Skeletal muscle tissue (tissue), 4 donors: ENCODE data around the gene ZNF814. TPM values are rescaled to one million over a fixed set of nuclear protein-coding genes. Genes with fewer than 3 reads are reported as not detected.
"Not testable (repeated sequence)": the region's sequence is repeated elsewhere in the genome, so short reads cannot be mapped to it uniquely, and the experiment has no call there.

ENCODE experiments used
- H3K27ac ChIP-seq: one replicate; pipeline ENCODE4 v1.7.0; 2013; ENCODE audit warnings: mild to moderate bottlenecking, low read depth, low read length, inconsistent platforms
- H3K27me3 ChIP-seq, 3 donors: one replicate each; pipeline ENCODE4 v1.7.0; 2013; ENCODE audit warnings: low read length in 3 of 3; ENCODE audit not compliant: control insufficient read depth in 3 of 3, insufficient read depth in 3 of 3
- H3K36me3 ChIP-seq, 3 donors: one replicate each; pipeline ENCODE4 v1.7.0; 2013; ENCODE audit warnings: low read length in 3 of 3; ENCODE audit not compliant: control insufficient read depth in 3 of 3, insufficient read depth in 3 of 3
- H3K4me1 ChIP-seq, 3 donors: one replicate each; pipeline ENCODE4 v1.7.0; 2013; ENCODE audit warnings: low read length in 3 of 3, mild to moderate bottlenecking in 3 of 3; ENCODE audit not compliant: control insufficient read depth in 3 of 3, insufficient read depth in 3 of 3
- H3K4me3 ChIP-seq, 3 donors: one replicate each; pipeline ENCODE4 v1.7.0; 2013; ENCODE audit warnings: low read length in 3 of 3
- H3K9ac ChIP-seq, 3 donors: one replicate each; pipeline ENCODE4 v1.7.0; 2013; ENCODE audit warnings: low read length in 3 of 3, mild to moderate bottlenecking in 3 of 3, moderate library complexity in 2 of 3, low read depth in 1 of 3
- H3K9me3 ChIP-seq, 3 donors: one replicate each; pipeline ENCODE4 v1.7.0; 2013; ENCODE audit warnings: low read length in 3 of 3; ENCODE audit not compliant: control insufficient read depth in 3 of 3
- total RNA-seq: library from RNA; depleted of rRNA; stranded (reverse); fragments of >200 nt; gene quantifications from one replicate; pipeline ENCODE4 v1.2.3, GENCODE V29; 2014
- donor health status: Osteomylitis.

Gene ZNF814
- total RNA-seq, 1 donor from 2014 or later: 13.0 TPM

GRCh38 chr19:57867868-57868492 lies 20.9 kb downstream of the ZNF814 start:
- H3K4me1 ChIP-seq: no peaks in the 10 kb centered on the region
- H3K27me3 ChIP-seq: no peaks in the 10 kb centered on the region
- H3K27ac ChIP-seq: no peak overlapping the region
- H3K4me3 ChIP-seq: no peak overlapping the region
- H3K36me3 ChIP-seq: peaks cover 26 to 40% (median 34%) of the 10 kb centered on the region in 3 donors
- H3K9ac ChIP-seq: no peak overlapping the region
- peaks cover 11 to 21% (median 12%) of the 10 kb centered on the region in 3 donors for H3K9me3 ChIP-seq

GRCh38 chr19:57862351-57862750 lies 26.5 kb downstream of the ZNF814 start:
- not testable (repeated sequence) for H3K27ac ChIP-seq, H3K4me3 ChIP-seq, H3K9me3 ChIP-seq, H3K27me3 ChIP-seq, H3K9ac ChIP-seq, H3K4me1 ChIP-seq
- peaks cover 46 to 77% (median 63%) of the 10 kb centered on the region in 3 donors for H3K36me3 ChIP-seq

- not testable (repeated sequence) for H3K27ac ChIP-seq, H3K9me3 ChIP-seq, H3K9ac ChIP-seq, H3K27me3 ChIP-seq, H3K4me3 ChIP-seq
- Histone ChIP-seq H3K4me1 (peaks cover 8 to 21% (median 9%) of the 10 kb centered on the region in 3 donors), H3K36me3 (peaks cover 7 to 26% (median 18%) of the 10 kb centered on the region in 3 donors)
These were observed 34.7 kb downstream of the ZNF814 start for GRCh38 chr19:57854117-57854516.

GRCh38 chr19:57851812-57852603 lies 36.8 kb downstream of the ZNF814 start:
- not testable (repeated sequence) for H3K9me3 ChIP-seq, H3K9ac ChIP-seq, H3K4me3 ChIP-seq, H3K27ac ChIP-seq, H3K27me3 ChIP-seq
- peaks cover 8 to 21% (median 9%) of the 10 kb centered on the region in 3 donors for H3K4me1 ChIP-seq
- peaks cover 1 to 11% (median 6%) of the 10 kb centered on the region in 3 donors for H3K36me3 ChIP-seq

- peak overlapping the region; percentile 70 to 84 (median 76) for H3K4me3 ChIP-seq
- H3K27me3 ChIP-seq: no peaks in the 10 kb centered on the region
- H3K4me1 ChIP-seq: peaks cover 8 to 21% (median 9%) of the 10 kb centered on the region in 3 donors
- peaks cover 0 to 4% (median 0%) of the 10 kb centered on the region in 3 donors for H3K36me3 ChIP-seq
- no peaks in the 10 kb centered on the region for H3K9me3 ChIP-seq
- peak overlapping the region; percentile 33 for H3K27ac ChIP-seq
- H3K9ac ChIP-seq: peak overlapping the region; percentile 80 to 85 (median 84)
These were observed 38.3 kb downstream of the ZNF814 start for GRCh38 chr19:57850553-57851017.

- peaks cover 8 to 21% (median 9%) of the 10 kb centered on the region in 3 donors for H3K4me1 ChIP-seq
- H3K27me3 ChIP-seq, H3K9me3 ChIP-seq, H3K36me3 ChIP-seq: not testable (repeated sequence)
- peak within 1 kb of the TSS; percentile 70 to 84 (median 76) for H3K4me3 ChIP-seq
- peak within 1 kb of the TSS; percentile 80 to 85 (median 84) for H3K9ac ChIP-seq
- H3K27ac ChIP-seq: peak within 1 kb of the TSS; percentile 33
These were observed 39.0 kb downstream of the ZNF814 start, which contains the start of gene ZNF587 for GRCh38 chr19:57849666-57850473. Gene ZNF587 (plus strand): TSS chr19:57849859. CDS start chr19:57850039, 180 bp downstream.

- not testable (repeated sequence) for H3K9me3 ChIP-seq, H3K27ac ChIP-seq, H3K27me3 ChIP-seq, H3K36me3 ChIP-seq
- peaks cover 8 to 21% (median 9%) of the 10 kb centered on the region in 3 donors for H3K4me1 ChIP-seq
- peak overlapping the region; percentile 70 to 84 (median 76) for H3K4me3 ChIP-seq
- peak overlapping the region in 1 of 3 donors; percentile 84 for H3K9ac ChIP-seq
These were observed 39.6 kb downstream of the ZNF814 start for GRCh38 chr19:57849162-57849665.

- not testable (repeated sequence) for H3K4me3 ChIP-seq, H3K36me3 ChIP-seq, H3K27me3 ChIP-seq, H3K27ac ChIP-seq, H3K9ac ChIP-seq, H3K9me3 ChIP-seq
- peaks cover 8 to 18% (median 9%) of the 10 kb centered on the region in 3 donors for H3K4me1 ChIP-seq
These were observed 41.7 kb downstream of the ZNF814 start for GRCh38 chr19:57847164-57847563.

GRCh38 chr19:57841122-57841763 lies 47.6 kb downstream of the ZNF814 start:
- H3K9ac ChIP-seq: no peak overlapping the region
- H3K27me3 ChIP-seq: no peaks in the 10 kb centered on the region
- no peak overlapping the region for H3K4me3 ChIP-seq
- no peaks in the 10 kb centered on the region for H3K4me1 ChIP-seq
- no peaks in the 10 kb centered on the region for H3K9me3 ChIP-seq
- no peak overlapping the region for H3K27ac ChIP-seq
- H3K36me3 ChIP-seq: peaks cover 6 to 18% (median 10%) of the 10 kb centered on the region in 3 donors
